CD4-positive, CD25-positive, alpha-beta regulatory T cell (primary cell): Measurements from ENCODE around the gene METTL6. TPM values are rescaled to one million over a fixed set of nuclear protein-coding genes. Genes with fewer than 3 reads are reported as not detected.

Experiments used
- ATAC-seq, 2 donors: fragments of 150-1000 bp; cut with Tn5 transposase; one replicate each; pipeline ENCODE4 v1.10.0; 2021; ENCODE audit warnings: low read depth in 2 of 2, moderate number of reproducible peaks in 2 of 2, moderate library complexity in 1 of 2
- DNase-seq, 3 donors: peaks; one replicate each; pipeline versions ENCODE4 v3.0.0 to v3.0.0-alpha.2; 2012 to 2022; ENCODE audit warnings: mixed read lengths in 1 of 3
- H3K27ac ChIP-seq: one replicate; pipeline ENCODE4 v1.7.0; 2013; ENCODE audit warnings: mild to moderate bottlenecking, low read length; ENCODE audit not compliant: insufficient read depth, poor library complexity, severe bottlenecking
- H3K27me3 ChIP-seq: one replicate; pipeline ENCODE4 v1.7.0; 2013; ENCODE audit warnings: low read length; ENCODE audit not compliant: control insufficient read depth, insufficient read depth
- H3K36me3 ChIP-seq: one replicate; pipeline ENCODE4 v1.7.0; 2013; ENCODE audit warnings: mild to moderate bottlenecking, low read length, moderate library complexity; ENCODE audit not compliant: control insufficient read depth, insufficient read depth
- H3K4me1 ChIP-seq: 2 replicates; pipeline ENCODE4 v1.7.0; 2013; ENCODE audit warnings: mild to moderate bottlenecking, low read length; ENCODE audit not compliant: insufficient read depth, control insufficient read depth, poor library complexity, severe bottlenecking
- H3K4me3 ChIP-seq: one replicate; pipeline ENCODE4 v1.7.0; 2013; ENCODE audit warnings: low read depth, mild to moderate bottlenecking, low read length, moderate library complexity
- H3K9me3 ChIP-seq, 2 experiments: 1 replicate in 1 of 2; 2 replicates in 1 of 2; pipeline ENCODE4 v1.7.0; 2013; ENCODE audit warnings: low read length in 2 of 2, mild to moderate bottlenecking in 1 of 2, moderate library complexity in 1 of 2; ENCODE audit not compliant: control insufficient read depth in 2 of 2
- H3K27ac Mint-ChIP-seq, 3 donors: one replicate each; pipeline ENCODE4 v1.8.0; 2020 to 2022; ENCODE audit warnings: mild to moderate bottlenecking in 3 of 3, mixed read lengths in 3 of 3, moderate library complexity in 2 of 3
- H3K27me3 Mint-ChIP-seq: one replicate; pipeline ENCODE4 v1.8.0; 2022; ENCODE audit warnings: mild to moderate bottlenecking, mixed read lengths
- H3K36me3 Mint-ChIP-seq: one replicate; pipeline ENCODE4 v1.8.0; 2020; ENCODE audit warnings: mixed read lengths
- H3K4me1 Mint-ChIP-seq, 4 donors: one replicate each; pipeline ENCODE4 v1.8.0; 2020 to 2022; ENCODE audit warnings: mixed read lengths in 4 of 4, mild to moderate bottlenecking in 1 of 4
- H3K4me3 Mint-ChIP-seq, 4 donors: one replicate each; pipeline ENCODE4 v1.8.0; 2020 to 2022; ENCODE audit warnings: mild to moderate bottlenecking in 4 of 4, mixed read lengths in 4 of 4, moderate library complexity in 3 of 4
- H3K9me3 Mint-ChIP-seq, 7 donors: one replicate each; pipeline ENCODE4 v1.8.0; 2020 to 2022; ENCODE audit warnings: mixed read lengths in 7 of 7, mild to moderate bottlenecking in 3 of 7, moderate library complexity in 2 of 7
- polyA plus RNA-seq, 4 donors: library from polyadenylated mRNA; unstranded; fragments of 300-500 nt; fragmentation: Illumina TruSeq; gene quantifications; one replicate each; pipeline ENCODE4 v1.2.3, GENCODE V29; 2021
- total RNA-seq: library from RNA; stranded (reverse); gene quantifications from one replicate; pipeline ENCODE4 v1.2.3, GENCODE V29; 2022

The METTL6 gene
- total and polyA plus RNA-seq, 5 donors from 2014 or later = 9.4 to 18.0 (median 16.1) TPM

DNA sequence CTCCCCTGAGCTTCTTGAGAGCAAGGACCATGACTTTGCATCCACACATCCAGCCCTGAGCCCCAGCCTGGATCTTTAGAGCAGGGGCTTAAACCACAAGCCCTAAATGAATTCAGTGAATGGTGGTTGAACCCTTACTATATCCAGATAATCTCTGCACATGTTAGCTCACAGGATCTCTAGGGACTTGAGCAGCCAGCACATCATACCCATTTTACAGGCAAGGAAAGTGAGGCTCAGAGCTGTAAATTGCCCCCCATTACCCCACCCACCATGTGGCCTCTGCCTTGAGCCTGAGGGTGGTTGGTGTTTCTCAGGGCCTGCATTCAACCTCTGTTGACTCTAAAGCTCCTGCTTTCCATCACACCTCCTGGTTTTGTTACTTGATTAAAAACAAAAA, 27.6 kb upstream of the METTL6 start:
- ATAC-seq = no peak
- Mint-ChIP-seq H3K4me1 (no peaks in the 10 kb centered on the region), H3K27ac (peak overlapping the region in 1 of 3 donors; percentile 79), H3K36me3 (peaks cover 20% of the 10 kb centered on the region), H3K27me3 (no peaks in the 10 kb centered on the region), H3K4me3 (peak overlapping the region in 1 of 4 donors; percentile 27), H3K9me3 (no peaks in the 10 kb centered on the region)
- Histone ChIP-seq H3K36me3 (no peaks in the 10 kb centered on the region), H3K27ac (no peak overlapping the region), H3K4me1 (no peaks in the 10 kb centered on the region), H3K9me3 (no peaks in the 10 kb centered on the region), H3K4me3 (no peak overlapping the region), H3K27me3 (no peaks in the 10 kb centered on the region)
- DNase-seq = no peak

DNA sequence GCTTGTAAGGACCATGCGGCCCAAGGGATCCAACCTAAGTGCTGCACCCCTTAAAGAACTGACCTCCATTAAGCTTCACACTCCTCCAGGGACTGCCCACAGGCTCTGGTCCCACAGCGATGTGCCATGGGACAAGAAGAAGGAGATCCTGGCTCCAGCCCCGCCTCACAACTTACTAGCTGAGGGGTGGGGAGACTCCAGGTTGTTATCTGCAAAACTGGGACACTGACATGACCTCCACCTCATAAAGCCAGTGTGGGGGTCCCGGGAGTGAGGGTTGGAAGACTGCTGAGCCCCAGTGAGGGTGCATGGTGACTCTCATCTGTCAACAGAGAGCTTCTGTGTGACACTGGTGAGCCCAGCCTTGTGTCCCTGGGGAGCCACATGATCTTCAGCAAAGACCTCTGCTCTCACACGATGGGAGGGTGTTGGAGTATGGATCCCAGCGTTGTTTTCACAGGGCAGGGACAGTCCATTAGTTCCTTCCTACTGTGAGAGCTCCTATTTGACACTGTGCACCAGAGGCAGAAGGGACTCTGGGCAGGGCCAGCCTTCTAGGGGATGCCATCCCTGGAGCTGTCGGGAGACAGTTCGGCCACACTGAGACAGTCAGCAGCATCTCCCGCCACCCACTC, 26.8 kb upstream of the METTL6 start:
- Mint-ChIP-seq H3K4me3 (no peak overlapping the region), H3K27ac (peak overlapping the region in 1 of 3 donors; percentile 15), H3K4me1 (no peaks in the 10 kb centered on the region), H3K36me3 (peaks cover 23% of the 10 kb centered on the region), H3K27me3 (no peaks in the 10 kb centered on the region), H3K9me3 (no peaks in the 10 kb centered on the region)
- H3K27me3 ChIP-seq = no peaks in the 10 kb centered on the region
- H3K4me1 ChIP-seq = no peaks in the 10 kb centered on the region
- no peak for DNase-seq
- H3K9me3 ChIP-seq = no peaks in the 10 kb centered on the region
- H3K36me3 ChIP-seq = no peaks in the 10 kb centered on the region
- no peak for ATAC-seq
- H3K27ac ChIP-seq = no peak overlapping the region
- no peak overlapping the region for H3K4me3 ChIP-seq

DNA sequence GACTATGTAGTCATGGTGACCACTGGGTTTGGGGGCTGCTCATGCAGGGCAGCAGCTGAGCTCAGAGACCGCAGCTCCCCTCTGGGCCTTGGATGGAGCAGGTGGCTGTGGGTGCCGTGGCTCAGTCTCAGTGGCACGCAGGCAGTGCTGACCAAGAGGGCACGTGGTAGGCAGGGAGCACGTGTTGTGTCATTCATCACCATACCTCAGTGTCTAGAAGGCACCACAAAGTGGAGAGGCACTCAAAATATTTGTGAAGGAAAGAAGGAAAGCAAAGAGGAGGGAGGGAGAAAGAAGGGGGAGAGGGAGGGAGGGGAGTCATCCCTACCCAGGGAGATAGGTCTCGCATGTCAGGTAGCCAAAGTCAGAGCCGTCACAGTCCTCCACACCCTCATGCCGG, 26.2 kb upstream of the METTL6 start:
- no peaks in the 10 kb centered on the region for H3K36me3 ChIP-seq
- H3K9me3 ChIP-seq = no peaks in the 10 kb centered on the region
- Mint-ChIP-seq H3K36me3 (peaks cover 26% of the 10 kb centered on the region), H3K9me3 (no peaks in the 10 kb centered on the region), H3K27me3 (no peaks in the 10 kb centered on the region), H3K4me3 (no peak overlapping the region), H3K27ac (no peak overlapping the region), H3K4me1 (no peaks in the 10 kb centered on the region)
- no peak overlapping the region for H3K4me3 ChIP-seq
- no peaks in the 10 kb centered on the region for H3K27me3 ChIP-seq
- H3K27ac ChIP-seq = no peak overlapping the region
- DNase-seq (no peak), ATAC-seq (no peak)
- H3K4me1 ChIP-seq = no peaks in the 10 kb centered on the region

DNA sequence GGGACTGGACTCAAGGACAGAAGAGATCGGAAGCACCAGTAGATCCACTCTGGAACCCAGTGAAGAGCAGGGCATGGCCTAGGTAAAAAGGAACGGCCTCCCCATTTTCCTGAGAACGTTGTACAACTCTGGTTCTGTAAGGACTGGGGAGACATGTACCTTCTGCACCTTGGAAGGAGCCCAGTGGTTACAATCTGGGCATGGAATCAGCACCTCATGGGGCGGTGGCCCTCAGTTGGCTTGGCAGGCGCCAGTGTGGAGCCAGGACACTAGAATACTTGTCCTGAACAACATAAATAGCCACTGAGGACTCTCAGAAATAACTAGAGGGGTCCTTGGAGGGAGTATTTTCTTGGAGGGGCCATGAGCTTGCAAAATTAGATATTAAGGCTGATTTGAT, 25.6 kb upstream of the METTL6 start:
- Histone ChIP-seq H3K9me3 (no peaks in the 10 kb centered on the region), H3K27ac (no peak overlapping the region), H3K4me3 (no peak overlapping the region), H3K27me3 (no peaks in the 10 kb centered on the region), H3K36me3 (no peaks in the 10 kb centered on the region), H3K4me1 (no peaks in the 10 kb centered on the region)
- no peaks in the 10 kb centered on the region for H3K27me3 Mint-ChIP-seq
- H3K4me1 Mint-ChIP-seq = peaks cover 0 to 2% (median 0%) of the 10 kb centered on the region in 4 donors
- ATAC-seq = no peak
- no peak overlapping the region for H3K27ac Mint-ChIP-seq
- H3K36me3 Mint-ChIP-seq = peaks cover 22% of the 10 kb centered on the region
- no peak for DNase-seq
- no peak overlapping the region for H3K4me3 Mint-ChIP-seq
- H3K9me3 Mint-ChIP-seq = no peaks in the 10 kb centered on the region

DNA sequence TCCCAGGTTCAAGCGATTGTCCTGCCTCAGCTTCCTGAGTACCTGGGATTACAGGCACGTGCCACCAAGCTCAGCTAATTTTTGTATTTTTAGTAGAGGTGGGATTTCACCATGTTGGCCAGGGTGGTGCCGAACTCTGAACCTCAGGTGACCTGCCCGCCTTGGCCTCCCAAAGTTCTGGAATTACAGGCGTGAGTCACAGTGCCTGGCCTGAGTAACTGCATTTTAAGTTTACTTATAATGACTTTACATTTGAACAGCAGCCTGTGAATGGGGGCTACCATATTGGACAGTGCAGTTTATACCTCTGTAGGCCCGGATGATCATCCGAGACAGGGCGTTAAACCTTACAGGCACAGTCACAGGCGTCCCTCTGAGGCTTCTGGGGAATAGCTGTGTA, 24.8 kb upstream of the METTL6 start:
- ATAC-seq (no peak), DNase-seq (no peak)
- Mint-ChIP-seq H3K36me3 (peaks cover 21% of the 10 kb centered on the region), H3K9me3 (no peaks in the 10 kb centered on the region), H3K4me1 (peaks cover 0 to 2% (median 0%) of the 10 kb centered on the region in 4 donors), H3K27ac (no peak overlapping the region), H3K27me3 (no peaks in the 10 kb centered on the region), H3K4me3 (peak overlapping the region in 1 of 4 donors; percentile 47)
- H3K36me3 ChIP-seq = no peaks in the 10 kb centered on the region
- H3K9me3 ChIP-seq = no peaks in the 10 kb centered on the region
- no peaks in the 10 kb centered on the region for H3K27me3 ChIP-seq
- no peak overlapping the region for H3K4me3 ChIP-seq
- H3K27ac ChIP-seq = no peak overlapping the region
- H3K4me1 ChIP-seq = no peaks in the 10 kb centered on the region

DNA sequence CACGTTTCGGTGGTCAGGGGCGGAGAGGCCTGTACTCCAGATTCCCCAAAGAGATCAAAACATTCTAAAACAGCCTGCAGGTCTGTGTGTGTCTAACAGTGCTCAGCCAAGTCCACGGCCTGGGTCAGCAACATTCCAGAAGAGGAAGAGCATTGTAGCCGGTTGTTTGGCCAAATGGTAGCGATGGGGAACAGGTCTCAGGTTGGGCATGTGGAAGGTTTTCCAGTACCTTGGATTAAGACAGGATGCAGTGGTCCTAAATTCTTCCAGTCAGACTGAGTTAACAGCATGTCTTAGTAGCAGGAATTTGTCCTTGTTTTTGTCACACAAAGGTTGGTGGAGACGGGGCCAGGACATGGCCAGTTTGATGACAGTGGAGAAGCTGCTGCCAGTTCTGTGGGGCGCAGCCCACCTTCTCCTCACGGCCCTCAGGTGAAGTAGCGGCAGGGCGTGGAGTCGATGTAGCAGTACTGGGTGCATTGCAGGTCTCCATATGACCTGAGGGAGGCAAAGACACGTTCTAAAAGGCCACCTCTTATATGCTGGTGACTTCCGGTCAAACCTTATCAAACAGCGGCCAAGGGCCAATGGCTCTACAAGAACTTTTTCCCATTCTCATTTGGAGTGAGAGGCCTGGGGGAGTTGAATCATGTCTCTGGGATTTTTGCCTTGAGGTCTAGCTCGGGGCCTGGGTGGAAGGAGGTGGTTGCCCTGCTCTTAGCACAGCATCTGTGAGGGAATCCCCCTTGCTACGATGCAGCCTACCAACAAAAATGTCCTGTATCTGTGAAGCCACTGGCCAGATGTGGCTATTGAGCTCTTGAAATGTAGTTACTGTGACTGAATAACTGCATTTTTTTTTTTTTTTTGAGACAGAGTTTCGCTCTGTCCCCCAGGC, 24.1 kb upstream of the METTL6 start:
- Mint-ChIP-seq H3K4me3 (no peak overlapping the region), H3K36me3 (peaks cover 21% of the 10 kb centered on the region), H3K27ac (no peak overlapping the region), H3K4me1 (peaks cover 0 to 2% (median 0%) of the 10 kb centered on the region in 4 donors), H3K27me3 (no peaks in the 10 kb centered on the region), H3K9me3 (no peaks in the 10 kb centered on the region)
- H3K27me3 ChIP-seq = no peaks in the 10 kb centered on the region
- H3K4me3 ChIP-seq = no peak overlapping the region
- ATAC-seq (no peak), DNase-seq (no peak)
- no peaks in the 10 kb centered on the region for H3K4me1 ChIP-seq
- no peak overlapping the region for H3K27ac ChIP-seq
- H3K36me3 ChIP-seq = no peaks in the 10 kb centered on the region
- no peaks in the 10 kb centered on the region for H3K9me3 ChIP-seq

DNA sequence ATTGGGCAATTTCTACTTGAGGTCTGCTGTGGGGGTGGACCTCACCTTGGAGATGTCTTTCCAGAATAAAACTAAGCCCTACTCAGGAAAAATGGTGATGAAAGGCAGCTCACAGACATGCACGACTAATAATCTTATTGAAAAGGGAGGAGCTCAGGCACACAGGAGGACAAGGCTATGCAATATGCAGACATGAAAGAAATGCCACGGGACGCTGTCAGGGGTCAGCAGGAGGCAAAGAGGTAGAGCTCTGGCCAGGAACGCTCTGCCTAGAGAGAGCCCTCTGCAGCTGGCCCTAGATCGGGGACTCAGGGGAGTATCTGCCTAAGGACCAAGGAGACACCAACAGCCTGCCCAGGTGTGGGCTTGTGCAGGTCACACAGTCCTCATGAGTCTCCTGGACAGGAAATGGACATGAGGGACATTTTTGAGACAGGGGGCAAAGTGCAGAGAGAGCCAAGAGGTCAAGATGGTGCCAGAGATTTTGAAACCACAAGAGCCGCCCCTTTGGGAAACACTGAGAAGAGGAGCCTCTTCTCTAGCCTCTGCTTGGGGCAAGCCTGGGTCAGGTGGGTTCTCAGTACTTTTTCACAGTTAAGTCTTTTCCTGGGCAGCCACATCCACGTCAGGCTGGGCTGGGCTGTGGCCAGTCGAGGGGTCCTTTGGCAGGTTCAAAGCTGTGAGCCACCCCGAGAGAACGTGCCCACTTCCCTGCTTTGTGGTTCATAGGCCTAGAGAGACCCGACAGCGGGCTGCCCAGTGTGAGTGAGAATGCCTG, 23.3 kb upstream of the METTL6 start:
- H3K9me3 Mint-ChIP-seq = no peaks in the 10 kb centered on the region
- no peak overlapping the region for H3K4me3 Mint-ChIP-seq
- peaks cover 0 to 2% (median 0%) of the 10 kb centered on the region in 4 donors for H3K4me1 Mint-ChIP-seq
- no peak for ATAC-seq
- no peaks in the 10 kb centered on the region for H3K36me3 ChIP-seq
- no peak for DNase-seq
- no peak overlapping the region for H3K27ac ChIP-seq
- H3K27ac Mint-ChIP-seq = no peak overlapping the region
- H3K4me1 ChIP-seq = no peaks in the 10 kb centered on the region
- no peaks in the 10 kb centered on the region for H3K9me3 ChIP-seq
- H3K27me3 ChIP-seq = no peaks in the 10 kb centered on the region
- H3K4me3 ChIP-seq = no peak overlapping the region
- H3K27me3 Mint-ChIP-seq = no peaks in the 10 kb centered on the region
- peaks cover 23% of the 10 kb centered on the region for H3K36me3 Mint-ChIP-seq
